Loucy (cell line): ENCODE measurements around the gene OR1A1.
"Not testable (repeated sequence)": the region's sequence is repeated elsewhere in the genome, so short reads cannot be mapped to it uniquely, and the experiment has no call there.

Source experiments
- H2AFZ ChIP-seq: fragments of 200-600 bp; sonication (generic); 2 replicates; pipeline ENCODE4 v1.6.0; 2016; ENCODE audit warnings: antibody characterized with exemption, mild to moderate bottlenecking, low read length, moderate library complexity
- H3F3A ChIP-seq: fragments of 200-600 bp; 2 replicates; pipeline ENCODE4 v1.6.0; 2016; ENCODE audit warnings: antibody characterized with exemption, low read depth, mild to moderate bottlenecking
- H3K27me3 ChIP-seq: fragments of 200-600 bp; sonication (generic); 2 replicates; pipeline ENCODE4 v1.6.1; 2014; ENCODE audit warnings: low read length, mild to moderate bottlenecking; ENCODE audit not compliant: insufficient read depth, poor library complexity, severe bottlenecking
- H3K36me3 ChIP-seq: fragments of 200-600 bp; sonication (generic); 2 replicates; pipeline ENCODE4 v1.6.1; 2016; ENCODE audit warnings: low read length; ENCODE audit not compliant: insufficient read depth
- H3K4me1 ChIP-seq: fragments of 200-600 bp; sonication (generic); 2 replicates; pipeline ENCODE4 v1.5.1; 2014; ENCODE audit warnings: low read length, mild to moderate bottlenecking; ENCODE audit not compliant: insufficient read depth, poor library complexity, severe bottlenecking
- H3K4me2 ChIP-seq: fragments of 200-600 bp; sonication (generic); 2 replicates; pipeline ENCODE4 v1.6.0; 2014; ENCODE audit warnings: antibody characterized with exemption, low read length, low read depth, mild to moderate bottlenecking; ENCODE audit not compliant: poor library complexity, severe bottlenecking
- H3K4me3 ChIP-seq: fragments of 200-600 bp; sonication (generic); 2 replicates; pipeline ENCODE4 v1.5.1; 2014; ENCODE audit warnings: low read length, mild to moderate bottlenecking, mixed read lengths; ENCODE audit not compliant: poor library complexity, severe bottlenecking
- H3K79me2 ChIP-seq: fragments of 200-600 bp; sonication (generic); 2 replicates; pipeline ENCODE4 v1.6.1; 2014; ENCODE audit warnings: low read length; ENCODE audit not compliant: insufficient read depth
- H3K9ac ChIP-seq: fragments of 200-600 bp; sonication (generic); 2 replicates; pipeline ENCODE4 v1.6.0; 2014; ENCODE audit warnings: mild to moderate bottlenecking, low read depth, low read length, moderate library complexity; ENCODE audit not compliant: poor library complexity, severe bottlenecking
- H3K9me2 ChIP-seq: fragments of 200-600 bp; sonication (generic); replicated peaks from 2 replicates; pipeline ENCODE4 v1.6.1; 2016; ENCODE audit warnings: low read depth, low read length, mixed read lengths
- H3K9me3 ChIP-seq: fragments of 200-600 bp; sonication (generic); 2 replicates; pipeline ENCODE4 v1.6.1; 2014; ENCODE audit warnings: mild to moderate bottlenecking, antibody characterized with exemption, low read length, low read depth; ENCODE audit not compliant: insufficient read depth
- H4K20me1 ChIP-seq: fragments of 200-600 bp; sonication (generic); 2 replicates; pipeline ENCODE4 v1.6.0; 2014; ENCODE audit warnings: antibody characterized with exemption, low read length, mild to moderate bottlenecking; ENCODE audit not compliant: insufficient read depth, poor library complexity, severe bottlenecking
- CTCF ChIP-seq: fragments of 200-600 bp; sonication (generic); conservative IDR thresholded peaks from 2 replicates; pipeline ENCODE4 v1.5.1; 2014; ENCODE audit warnings: mild to moderate bottlenecking, antibody characterized with exemption, low read length
- EZH2phosphoT487 ChIP-seq: fragments of 200-600 bp; IDR thresholded peaks from 2 replicates; pipeline ENCODE4 v1.6.1; 2018; ENCODE audit warnings: antibody characterized with exemption, mild to moderate bottlenecking, moderate library complexity, borderline replicate concordance

The OR1A1 gene

GRCh38 chr17:3238685-3239084 lies 31.2 kb downstream of the OR1A1 start:
- H3K9me2 ChIP-seq, H2AFZ ChIP-seq, H4K20me1 ChIP-seq, H3K36me3 ChIP-seq, H3K9ac ChIP-seq, H3K4me3 ChIP-seq, H3K9me3 ChIP-seq, H3K4me2 ChIP-seq, H3F3A ChIP-seq, H3K79me2 ChIP-seq, H3K4me1 ChIP-seq, H3K27me3 ChIP-seq: not testable (repeated sequence)

- not testable (repeated sequence) for H3K9me3 ChIP-seq, H3K4me3 ChIP-seq, H3K27me3 ChIP-seq, H2AFZ ChIP-seq, H4K20me1 ChIP-seq, H3K36me3 ChIP-seq, H3K9ac ChIP-seq, H3K9me2 ChIP-seq, H3K79me2 ChIP-seq, H3K4me2 ChIP-seq, H3K4me1 ChIP-seq, H3F3A ChIP-seq
These were observed 33.6 kb downstream of the OR1A1 start for GRCh38 chr17:3241044-3241443.

GRCh38 chr17:3244841-3245240 lies 37.4 kb downstream of the OR1A1 start:
- H3K4me2 ChIP-seq, H3F3A ChIP-seq, H3K27me3 ChIP-seq, H3K9me3 ChIP-seq, H3K9ac ChIP-seq, H3K36me3 ChIP-seq, H3K4me3 ChIP-seq, H4K20me1 ChIP-seq, H3K79me2 ChIP-seq, H3K9me2 ChIP-seq, H3K4me1 ChIP-seq, H2AFZ ChIP-seq: not testable (repeated sequence)

- H3K36me3 ChIP-seq, H3K9me3 ChIP-seq, H4K20me1 ChIP-seq, H3F3A ChIP-seq, H3K4me1 ChIP-seq, H3K27me3 ChIP-seq, H3K9ac ChIP-seq, H3K4me2 ChIP-seq, H3K9me2 ChIP-seq, H3K79me2 ChIP-seq, H2AFZ ChIP-seq, H3K4me3 ChIP-seq: not testable (repeated sequence)
These were observed 41.5 kb downstream of the OR1A1 start for GRCh38 chr17:3249013-3249412.

GRCh38 chr17:3256575-3256974 lies 49.1 kb downstream of the OR1A1 start:
- no peaks in the 10 kb centered on the region for H3K4me1 ChIP-seq
- TF ChIP-seq CTCF: no peak
- no peak for TF ChIP-seq EZH2phosphoT487
- no peak overlapping the region for H3K9ac ChIP-seq
- H2AFZ ChIP-seq: no peak overlapping the region
- no peaks in the 10 kb centered on the region for H3K79me2 ChIP-seq
- H3K36me3 ChIP-seq: no peaks in the 10 kb centered on the region
- no peaks in the 10 kb centered on the region for H4K20me1 ChIP-seq
- no peaks in the 10 kb centered on the region for H3K9me3 ChIP-seq
- no peaks in the 10 kb centered on the region for H3K27me3 ChIP-seq
- H3K4me3 ChIP-seq: no peak overlapping the region
- no peak overlapping the region for H3K4me2 ChIP-seq
- H3K9me2 ChIP-seq: no peaks in the 10 kb centered on the region
- H3F3A ChIP-seq: no peaks in the 10 kb centered on the region
